Spinal cord (tissue), 10 donors: Measurements from ENCODE around the gene NCOA1. TPM values are rescaled to one million over a fixed set of nuclear protein-coding genes. Genes with fewer than 3 reads are reported as not detected.
"Not testable (repeated sequence)": the region's sequence is repeated elsewhere in the genome, so short reads cannot be mapped to it uniquely, and the experiment has no call there.

ENCODE experiments used
- DNase-seq, 6 donors: peaks; one replicate each; pipeline versions ENCODE4 v3.0.0 to v3.0.0-alpha.2; 2013 to 2015; ENCODE audit warnings: low spot score in 6 of 6, low read depth in 4 of 6
- H3K27ac ChIP-seq: one replicate; pipeline ENCODE4 v1.5.1; 2013; ENCODE audit warnings: low read depth, low read length, control low read depth
- H3K27me3 ChIP-seq: one replicate; pipeline ENCODE4 v1.6.1; 2013; ENCODE audit warnings: low read length; ENCODE audit not compliant: control insufficient read depth, insufficient read depth
- H3K36me3 ChIP-seq: one replicate; pipeline ENCODE4 v1.6.1; 2013; ENCODE audit warnings: low read length; ENCODE audit not compliant: control insufficient read depth, insufficient read depth
- H3K4me1 ChIP-seq: one replicate; pipeline ENCODE4 v1.6.1; 2013; ENCODE audit warnings: low read length; ENCODE audit not compliant: control insufficient read depth, insufficient read depth
- H3K4me3 ChIP-seq: one replicate; pipeline ENCODE4 v1.5.1; 2013; ENCODE audit warnings: low read depth, low read length, control low read depth
- H3K9me3 ChIP-seq: one replicate; pipeline ENCODE4 v1.6.1; 2013; ENCODE audit warnings: low read length; ENCODE audit not compliant: control insufficient read depth, insufficient read depth
- WGBS: methylation state at CpG from one replicate; pipeline ENCODE4 v1.1.5; 2013; ENCODE audit warnings: missing lambda C conversion rate; ENCODE audit not compliant: insufficient coverage; 5-methylcytosine and 5-hydroxymethylcytosine counted together
- polyA plus RNA-seq, 2 donors: library from polyadenylated mRNA; unstranded; fragments of 120-200 nt; gene quantifications; one replicate each; pipeline ENCODE4 v1.2.1, GENCODE V29; 2013; ENCODE audit not compliant: insufficient read length in 2 of 2
- total RNA-seq, 2 donors: library from RNA; depleted of rRNA in 1 of 2; stranded (reverse); fragments of 120-200 nt in 1 of 2; fragments of >200 nt in 1 of 2; gene quantifications; one replicate each; pipeline versions ENCODE4 v1.2.3 to v1.2.4, GENCODE V29; 2013 to 2014
- donor health status: healthy.

Gene NCOA1
- total and polyA plus RNA-seq, 4 donors: 50.3 to 87.7 (median 73.1) TPM

GRCh38 chr2:24542269-24542872 lies 51.3 kb downstream of the NCOA1 start:
- Histone ChIP-seq H3K9me3 (peaks cover 5% of the 10 kb centered on the region), H3K27me3 (no peaks in the 10 kb centered on the region), H3K27ac (no peak overlapping the region), H3K4me3 (no peak overlapping the region), H3K36me3 (no peaks in the 10 kb centered on the region), H3K4me1 (no peaks in the 10 kb centered on the region)
- DNase-seq: no peak
- no CpG with 5 or more reads among the region's 3 CpGs for whole genome bisulfite sequencing

GRCh38 chr2:24543252-24543651 lies 52.2 kb downstream of the NCOA1 start:
- Histone ChIP-seq H3K27me3 (no peaks in the 10 kb centered on the region), H3K4me3 (no peak overlapping the region), H3K27ac (no peak overlapping the region), H3K4me1 (no peaks in the 10 kb centered on the region), H3K36me3 (no peaks in the 10 kb centered on the region), H3K9me3 (peaks cover 5% of the 10 kb centered on the region)
- WGBS: 88% methylated on average over 2 of the region's 2 CpGs
- DNase-seq: no peak

GRCh38 chr2:24544456-24545115 lies 53.5 kb downstream of the NCOA1 start:
- H3K9me3 ChIP-seq: peaks cover 5% of the 10 kb centered on the region

GRCh38 chr2:24546669-24547068 lies 55.6 kb downstream of the NCOA1 start:
- H3K36me3 ChIP-seq: no peaks in the 10 kb centered on the region
- H3K4me3 ChIP-seq: no peak overlapping the region
- H3K27me3 ChIP-seq: no peaks in the 10 kb centered on the region
- H3K9me3 ChIP-seq: peaks cover 5% of the 10 kb centered on the region
- DNase-seq: no peak
- no peaks in the 10 kb centered on the region for H3K4me1 ChIP-seq
- no peak overlapping the region for H3K27ac ChIP-seq
- WGBS: 83% methylated on average over 1 of the region's 1 CpG

More at GRCh38 chr2:24544456-24545115, 53.5 kb downstream of the NCOA1 start:
- H3K36me3 ChIP-seq: no peaks in the 10 kb centered on the region
- H3K4me3 ChIP-seq: no peak overlapping the region
- H3K27me3 ChIP-seq: no peaks in the 10 kb centered on the region
- no peak for DNase-seq
- no peaks in the 10 kb centered on the region for H3K4me1 ChIP-seq
- no peak overlapping the region for H3K27ac ChIP-seq
- 100% methylated on average over 1 of the region's 1 CpG for WGBS

GRCh38 chr2:24548058-24548457 lies 57.0 kb downstream of the NCOA1 start:
- DNase-seq: no peak
- no CpG with 5 or more reads among the region's 4 CpGs for WGBS
- H3K36me3 ChIP-seq: no peaks in the 10 kb centered on the region
- peaks cover 5% of the 10 kb centered on the region for H3K9me3 ChIP-seq
- H3K4me1 ChIP-seq: no peaks in the 10 kb centered on the region
- H3K27ac ChIP-seq: no peak overlapping the region
- H3K27me3 ChIP-seq: no peaks in the 10 kb centered on the region
- no peak overlapping the region for H3K4me3 ChIP-seq

- WGBS: no CpG with 5 or more reads among the region's 2 CpGs
- H3K9me3 ChIP-seq, H3K4me1 ChIP-seq, H3K36me3 ChIP-seq, H3K27ac ChIP-seq, H3K27me3 ChIP-seq, H3K4me3 ChIP-seq, DNase-seq: not testable (repeated sequence)
Observed at GRCh38 chr2:24550301-24550700, 59.2 kb downstream of the NCOA1 start.

- WGBS: 100% methylated on average over 1 of the region's 2 CpGs
- H3K4me3 ChIP-seq: no peak overlapping the region
- H3K27me3 ChIP-seq: no peaks in the 10 kb centered on the region
- no peaks in the 10 kb centered on the region for H3K36me3 ChIP-seq
- no peaks in the 10 kb centered on the region for H3K9me3 ChIP-seq
- no peak overlapping the region for H3K27ac ChIP-seq
- H3K4me1 ChIP-seq: no peaks in the 10 kb centered on the region
- DNase-seq: no peak
Observed at GRCh38 chr2:24551016-24551415, 60.0 kb downstream of the NCOA1 start.

GRCh38 chr2:24552836-24553235 lies 61.8 kb downstream of the NCOA1 start:
- Histone ChIP-seq H3K36me3 (no peaks in the 10 kb centered on the region), H3K27ac (no peak overlapping the region), H3K4me1 (no peaks in the 10 kb centered on the region), H3K9me3 (peaks cover 1% of the 10 kb centered on the region), H3K4me3 (no peak overlapping the region), H3K27me3 (no peaks in the 10 kb centered on the region)
- no peak for DNase-seq
- 91% methylated on average over 5 of the region's 5 CpGs for WGBS

GRCh38 chr2:24558781-24559472 lies 67.9 kb downstream of the NCOA1 start:
- Histone ChIP-seq H3K36me3 (no peaks in the 10 kb centered on the region), H3K27me3 (no peaks in the 10 kb centered on the region), H3K27ac (no peak overlapping the region), H3K4me1 (no peaks in the 10 kb centered on the region), H3K9me3 (peaks cover 1% of the 10 kb centered on the region), H3K4me3 (no peak overlapping the region)
- WGBS: 69% methylated on average over 3 of the region's 7 CpGs
- no peak for DNase-seq
